GM23338 (cell line): Measurements from ENCODE around the gene PGAP6.

Experiments
- CREB1 ChIP-seq: fragments of 250-450 bp; sonication (Bioruptor Pico); IDR thresholded peaks from 2 replicates; pipeline ENCODE4 v1.5.0; 2020; ENCODE audit warnings: low read depth, mild to moderate bottlenecking, moderate library complexity
- EZH2 ChIP-seq: fragments of 200-600 bp; sonication (generic); IDR thresholded peaks from one replicate; pipeline ENCODE4 v1.8.0; 2017; ENCODE audit warnings: antibody characterized with exemption, mild to moderate bottlenecking, low read depth; ENCODE audit not compliant: unreplicated experiment
- EZH2phosphoT487 ChIP-seq: fragments of 200-600 bp; sonication (generic); IDR thresholded peaks from one replicate; pipeline ENCODE4 v1.8.1; 2018; ENCODE audit warnings: antibody characterized with exemption; ENCODE audit not compliant: unreplicated experiment
- POLR2AphosphoS5 ChIP-seq: IDR thresholded peaks from 2 replicates; pipeline ENCODE4 v1.6.1; 2016; ENCODE audit warnings: antibody characterized with exemption, low read depth
- ZNF114 ChIP-seq: fragments of 250-450 bp; sonication (Bioruptor Pico); IDR thresholded peaks from 2 replicates; pipeline ENCODE4 v1.5.0; 2020; ENCODE audit warnings: mild to moderate bottlenecking, moderate library complexity
- TF ChIP-seq, protein P1 (sequence below), 2 experiments: fragments of 200-600 bp in 1 of 2; sonication (generic) in 1 of 2; conservative IDR thresholded peaks; 2 replicates each; pipeline versions ENCODE4 v1.5.1 to v1.6.1; 2016 to 2017; ENCODE audit warnings: antibody characterized with exemption in 2 of 2, low read depth in 2 of 2, mild to moderate bottlenecking in 2 of 2, moderate library complexity in 1 of 2
- TF ChIP-seq, protein P2 (sequence below): fragments of 250-450 bp; sonication (Bioruptor Pico); IDR thresholded peaks from 2 replicates; pipeline ENCODE4 v1.5.0; 2020; ENCODE audit warnings: mild to moderate bottlenecking, moderate library complexity
- TF ChIP-seq, protein P3 (sequence below): IDR thresholded peaks from one replicate; pipeline ENCODE4 v1.6.1; 2018; ENCODE audit warnings: antibody characterized with exemption; ENCODE audit not compliant: unreplicated experiment

DNA sequence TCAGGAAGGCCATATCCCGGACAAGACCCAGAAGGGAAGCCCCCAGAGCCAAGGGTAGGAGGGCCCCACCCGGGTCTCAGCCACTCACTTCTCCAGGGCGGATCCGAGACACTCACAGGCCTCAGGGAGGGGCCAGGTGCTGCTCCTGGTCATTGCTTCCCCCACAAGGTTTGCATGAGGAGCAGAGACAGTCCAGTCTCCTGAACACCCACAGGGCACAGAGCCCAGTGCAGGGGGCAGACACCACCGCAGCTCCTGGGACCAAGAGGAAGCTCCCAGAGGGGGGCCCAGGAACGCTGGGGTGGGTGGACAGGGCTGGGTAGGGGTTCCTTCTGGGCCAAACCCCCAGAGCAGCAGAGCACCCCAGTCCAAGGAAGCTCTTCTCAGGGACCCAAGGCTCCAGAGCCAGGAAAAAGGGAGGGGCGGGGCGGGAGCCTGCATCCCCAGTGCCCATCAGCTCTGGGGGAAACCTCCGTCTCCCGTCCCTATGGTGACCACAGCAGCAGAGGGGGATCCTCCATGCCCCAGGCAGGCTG lies 10.7 kb downstream of the PGAP6 start:
- TF ChIP-seq, protein P1, sequence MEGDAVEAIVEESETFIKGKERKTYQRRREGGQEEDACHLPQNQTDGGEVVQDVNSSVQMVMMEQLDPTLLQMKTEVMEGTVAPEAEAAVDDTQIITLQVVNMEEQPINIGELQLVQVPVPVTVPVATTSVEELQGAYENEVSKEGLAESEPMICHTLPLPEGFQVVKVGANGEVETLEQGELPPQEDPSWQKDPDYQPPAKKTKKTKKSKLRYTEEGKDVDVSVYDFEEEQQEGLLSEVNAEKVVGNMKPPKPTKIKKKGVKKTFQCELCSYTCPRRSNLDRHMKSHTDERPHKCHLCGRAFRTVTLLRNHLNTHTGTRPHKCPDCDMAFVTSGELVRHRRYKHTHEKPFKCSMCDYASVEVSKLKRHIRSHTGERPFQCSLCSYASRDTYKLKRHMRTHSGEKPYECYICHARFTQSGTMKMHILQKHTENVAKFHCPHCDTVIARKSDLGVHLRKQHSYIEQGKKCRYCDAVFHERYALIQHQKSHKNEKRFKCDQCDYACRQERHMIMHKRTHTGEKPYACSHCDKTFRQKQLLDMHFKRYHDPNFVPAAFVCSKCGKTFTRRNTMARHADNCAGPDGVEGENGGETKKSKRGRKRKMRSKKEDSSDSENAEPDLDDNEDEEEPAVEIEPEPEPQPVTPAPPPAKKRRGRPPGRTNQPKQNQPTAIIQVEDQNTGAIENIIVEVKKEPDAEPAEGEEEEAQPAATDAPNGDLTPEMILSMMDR (conservative IDR thresholded peaks at IDR 0.05; ENCODE audit: low read depth in 2 of 2): no peak
- TF ChIP-seq POLR2AphosphoS5: no peak; the same call in 1 of the 2 replicates
- TF ChIP-seq CREB1: no peak
- TF ChIP-seq, protein P2, sequence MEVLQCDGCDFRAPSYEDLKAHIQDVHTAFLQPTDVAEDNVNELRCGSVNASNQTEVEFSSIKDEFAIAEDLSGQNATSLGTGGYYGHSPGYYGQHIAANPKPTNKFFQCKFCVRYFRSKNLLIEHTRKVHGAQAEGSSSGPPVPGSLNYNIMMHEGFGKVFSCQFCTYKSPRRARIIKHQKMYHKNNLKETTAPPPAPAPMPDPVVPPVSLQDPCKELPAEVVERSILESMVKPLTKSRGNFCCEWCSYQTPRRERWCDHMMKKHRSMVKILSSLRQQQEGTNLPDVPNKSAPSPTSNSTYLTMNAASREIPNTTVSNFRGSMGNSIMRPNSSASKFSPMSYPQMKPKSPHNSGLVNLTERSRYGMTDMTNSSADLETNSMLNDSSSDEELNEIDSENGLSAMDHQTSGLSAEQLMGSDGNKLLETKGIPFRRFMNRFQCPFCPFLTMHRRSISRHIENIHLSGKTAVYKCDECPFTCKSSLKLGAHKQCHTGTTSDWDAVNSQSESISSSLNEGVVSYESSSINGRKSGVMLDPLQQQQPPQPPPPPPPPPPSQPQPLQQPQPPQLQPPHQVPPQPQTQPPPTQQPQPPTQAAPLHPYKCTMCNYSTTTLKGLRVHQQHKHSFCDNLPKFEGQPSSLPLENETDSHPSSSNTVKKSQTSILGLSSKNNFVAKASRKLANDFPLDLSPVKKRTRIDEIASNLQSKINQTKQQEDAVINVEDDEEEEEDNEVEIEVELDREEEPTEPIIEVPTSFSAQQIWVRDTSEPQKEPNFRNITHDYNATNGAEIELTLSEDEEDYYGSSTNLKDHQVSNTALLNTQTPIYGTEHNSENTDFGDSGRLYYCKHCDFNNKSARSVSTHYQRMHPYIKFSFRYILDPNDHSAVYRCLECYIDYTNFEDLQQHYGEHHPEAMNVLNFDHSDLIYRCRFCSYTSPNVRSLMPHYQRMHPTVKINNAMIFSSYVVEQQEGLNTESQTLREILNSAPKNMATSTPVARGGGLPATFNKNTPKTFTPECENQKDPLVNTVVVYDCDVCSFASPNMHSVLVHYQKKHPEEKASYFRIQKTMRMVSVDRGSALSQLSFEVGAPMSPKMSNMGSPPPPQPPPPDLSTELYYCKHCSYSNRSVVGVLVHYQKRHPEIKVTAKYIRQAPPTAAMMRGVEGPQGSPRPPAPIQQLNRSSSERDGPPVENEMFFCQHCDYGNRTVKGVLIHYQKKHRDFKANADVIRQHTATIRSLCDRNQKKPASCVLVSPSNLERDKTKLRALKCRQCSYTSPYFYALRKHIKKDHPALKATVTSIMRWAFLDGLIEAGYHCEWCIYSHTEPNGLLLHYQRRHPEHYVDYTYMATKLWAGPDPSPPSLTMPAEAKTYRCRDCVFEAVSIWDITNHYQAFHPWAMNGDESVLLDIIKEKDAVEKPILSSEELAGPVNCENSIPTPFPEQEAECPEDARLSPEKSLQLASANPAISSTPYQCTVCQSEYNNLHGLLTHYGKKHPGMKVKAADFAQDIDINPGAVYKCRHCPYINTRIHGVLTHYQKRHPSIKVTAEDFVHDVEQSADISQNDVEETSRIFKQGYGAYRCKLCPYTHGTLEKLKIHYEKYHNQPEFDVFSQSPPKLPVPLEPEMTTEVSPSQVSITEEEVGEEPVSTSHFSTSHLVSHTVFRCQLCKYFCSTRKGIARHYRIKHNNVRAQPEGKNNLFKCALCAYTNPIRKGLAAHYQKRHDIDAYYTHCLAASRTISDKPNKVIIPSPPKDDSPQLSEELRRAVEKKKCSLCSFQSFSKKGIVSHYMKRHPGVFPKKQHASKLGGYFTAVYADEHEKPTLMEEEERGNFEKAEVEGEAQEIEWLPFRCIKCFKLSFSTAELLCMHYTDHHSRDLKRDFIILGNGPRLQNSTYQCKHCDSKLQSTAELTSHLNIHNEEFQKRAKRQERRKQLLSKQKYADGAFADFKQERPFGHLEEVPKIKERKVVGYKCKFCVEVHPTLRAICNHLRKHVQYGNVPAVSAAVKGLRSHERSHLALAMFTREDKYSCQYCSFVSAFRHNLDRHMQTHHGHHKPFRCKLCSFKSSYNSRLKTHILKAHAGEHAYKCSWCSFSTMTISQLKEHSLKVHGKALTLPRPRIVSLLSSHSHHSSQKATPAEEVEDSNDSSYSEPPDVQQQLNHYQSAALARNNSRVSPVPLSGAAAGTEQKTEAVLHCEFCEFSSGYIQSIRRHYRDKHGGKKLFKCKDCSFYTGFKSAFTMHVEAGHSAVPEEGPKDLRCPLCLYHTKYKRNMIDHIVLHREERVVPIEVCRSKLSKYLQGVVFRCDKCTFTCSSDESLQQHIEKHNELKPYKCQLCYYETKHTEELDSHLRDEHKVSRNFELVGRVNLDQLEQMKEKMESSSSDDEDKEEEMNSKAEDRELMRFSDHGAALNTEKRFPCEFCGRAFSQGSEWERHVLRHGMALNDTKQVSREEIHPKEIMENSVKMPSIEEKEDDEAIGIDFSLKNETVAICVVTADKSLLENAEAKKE (CRISPR knock-in tag): no peak
- TF ChIP-seq ZNF114: no peak
- no peak for TF ChIP-seq EZH2
- TF ChIP-seq, protein P3, sequence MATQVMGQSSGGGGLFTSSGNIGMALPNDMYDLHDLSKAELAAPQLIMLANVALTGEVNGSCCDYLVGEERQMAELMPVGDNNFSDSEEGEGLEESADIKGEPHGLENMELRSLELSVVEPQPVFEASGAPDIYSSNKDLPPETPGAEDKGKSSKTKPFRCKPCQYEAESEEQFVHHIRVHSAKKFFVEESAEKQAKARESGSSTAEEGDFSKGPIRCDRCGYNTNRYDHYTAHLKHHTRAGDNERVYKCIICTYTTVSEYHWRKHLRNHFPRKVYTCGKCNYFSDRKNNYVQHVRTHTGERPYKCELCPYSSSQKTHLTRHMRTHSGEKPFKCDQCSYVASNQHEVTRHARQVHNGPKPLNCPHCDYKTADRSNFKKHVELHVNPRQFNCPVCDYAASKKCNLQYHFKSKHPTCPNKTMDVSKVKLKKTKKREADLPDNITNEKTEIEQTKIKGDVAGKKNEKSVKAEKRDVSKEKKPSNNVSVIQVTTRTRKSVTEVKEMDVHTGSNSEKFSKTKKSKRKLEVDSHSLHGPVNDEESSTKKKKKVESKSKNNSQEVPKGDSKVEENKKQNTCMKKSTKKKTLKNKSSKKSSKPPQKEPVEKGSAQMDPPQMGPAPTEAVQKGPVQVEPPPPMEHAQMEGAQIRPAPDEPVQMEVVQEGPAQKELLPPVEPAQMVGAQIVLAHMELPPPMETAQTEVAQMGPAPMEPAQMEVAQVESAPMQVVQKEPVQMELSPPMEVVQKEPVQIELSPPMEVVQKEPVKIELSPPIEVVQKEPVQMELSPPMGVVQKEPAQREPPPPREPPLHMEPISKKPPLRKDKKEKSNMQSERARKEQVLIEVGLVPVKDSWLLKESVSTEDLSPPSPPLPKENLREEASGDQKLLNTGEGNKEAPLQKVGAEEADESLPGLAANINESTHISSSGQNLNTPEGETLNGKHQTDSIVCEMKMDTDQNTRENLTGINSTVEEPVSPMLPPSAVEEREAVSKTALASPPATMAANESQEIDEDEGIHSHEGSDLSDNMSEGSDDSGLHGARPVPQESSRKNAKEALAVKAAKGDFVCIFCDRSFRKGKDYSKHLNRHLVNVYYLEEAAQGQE: no peak
- TF ChIP-seq EZH2phosphoT487: no peak
